Hypothalamus (tissue), 51 donors: ENCODE measurements around the gene RNU1-3.
"Not testable (repeated sequence)": the region's sequence is repeated elsewhere in the genome, so short reads cannot be mapped to it uniquely, and the experiment has no call there.

Source experiments
- DNase-seq, 51 donors: peaks; one replicate each; lab custom pipeline; 2025; lab: John Stamatoyannopoulos, UW

The RNU1-3 gene

DNA sequence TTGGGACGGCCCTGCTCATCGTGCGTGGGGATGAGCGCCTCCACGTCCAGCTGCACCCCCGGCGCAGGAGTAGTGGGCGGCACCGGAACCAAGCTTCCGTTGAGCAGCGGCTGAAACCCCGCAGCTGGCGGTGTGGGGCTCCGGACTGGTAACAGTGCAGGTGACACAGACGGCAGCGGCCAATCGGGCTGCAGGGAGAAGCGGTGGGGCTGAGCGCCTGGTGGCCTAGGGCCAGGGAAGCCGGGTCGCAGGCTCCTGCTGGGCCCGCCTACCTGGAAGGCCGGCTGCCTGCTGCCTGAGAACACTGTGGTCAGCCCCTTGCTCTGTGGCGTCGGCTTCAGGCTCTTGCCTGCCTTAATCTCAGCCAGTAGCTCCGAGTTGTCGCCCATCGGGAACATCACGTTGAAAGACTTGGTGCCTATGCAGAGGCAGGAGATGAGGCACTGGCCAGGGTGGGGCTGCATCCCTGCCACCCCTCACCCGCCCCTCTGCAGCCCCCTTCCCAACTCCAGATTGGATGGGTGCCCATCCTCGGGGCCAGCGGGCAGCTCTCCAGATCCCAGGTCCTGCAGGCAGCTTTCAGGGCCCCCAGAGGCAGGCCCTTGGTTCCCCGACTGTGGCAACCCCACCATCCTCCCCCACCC is 29.9 kb upstream of the RNU1-3 start:
- not testable (repeated sequence) for DNase-seq

DNA sequence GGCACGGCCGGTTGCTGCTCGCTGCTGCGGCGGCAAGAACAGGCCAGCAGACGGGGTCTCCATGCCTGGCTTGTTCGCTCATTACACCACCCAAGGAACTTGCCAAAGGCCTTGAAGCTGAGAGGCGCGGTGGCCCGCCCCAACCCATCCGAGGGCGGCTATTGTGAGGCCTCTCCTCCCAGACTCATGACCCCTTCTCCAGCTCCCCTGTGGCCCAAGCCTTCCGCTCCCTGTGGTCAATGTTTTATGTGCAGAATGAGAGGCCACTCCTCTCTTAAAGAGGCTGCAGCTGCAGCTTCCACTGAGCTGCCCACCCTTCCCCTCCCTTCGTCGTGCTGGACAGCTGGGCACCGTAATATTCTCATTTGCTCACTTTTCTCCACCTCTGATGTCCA is 27.6 kb upstream of the RNU1-3 start:
- DNase-seq, result not testable (repeated sequence)

GRCh38 chr1:16693449-16694307 is 26.9 kb upstream of the RNU1-3 start:
- not testable (repeated sequence) for DNase-seq

DNA sequence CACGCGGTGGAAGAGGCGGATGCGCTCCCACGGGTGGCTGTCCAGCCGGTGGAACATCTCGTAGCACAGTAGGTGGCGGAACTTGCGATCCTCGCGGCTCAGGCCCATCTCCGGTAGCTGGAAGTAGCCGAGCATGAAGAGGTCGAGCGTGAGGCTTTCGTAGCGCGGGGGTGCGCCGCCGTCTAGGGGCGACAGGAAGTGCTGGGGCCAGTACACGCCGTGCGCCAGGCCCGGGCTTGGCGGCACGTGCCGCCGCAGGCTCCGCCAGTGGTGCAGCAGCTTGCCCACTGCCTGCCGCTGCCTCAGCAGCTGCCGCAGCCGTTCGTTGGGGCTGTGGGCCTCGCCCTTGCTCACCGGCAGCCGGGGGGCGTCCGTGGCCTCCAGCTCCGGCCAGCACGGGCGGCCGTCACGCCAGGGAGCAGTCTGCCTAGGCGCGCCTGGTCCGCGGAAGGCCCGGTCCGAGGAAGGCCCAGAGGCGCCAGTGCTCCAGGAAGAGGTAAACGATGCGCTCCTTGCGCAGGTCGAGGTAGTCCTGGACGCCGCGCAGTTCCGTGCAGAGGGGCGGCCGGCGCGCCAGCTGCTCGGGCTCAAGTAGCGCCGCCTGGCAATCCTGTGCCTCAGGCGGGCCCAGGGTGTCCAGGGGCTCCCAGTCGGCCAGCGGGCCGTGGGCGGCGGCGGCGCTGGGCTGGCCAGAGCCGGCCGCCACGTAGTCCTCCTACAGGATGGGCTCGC is 26.1 kb upstream of the RNU1-3 start:
- DNase-seq, result not testable (repeated sequence)

DNA sequence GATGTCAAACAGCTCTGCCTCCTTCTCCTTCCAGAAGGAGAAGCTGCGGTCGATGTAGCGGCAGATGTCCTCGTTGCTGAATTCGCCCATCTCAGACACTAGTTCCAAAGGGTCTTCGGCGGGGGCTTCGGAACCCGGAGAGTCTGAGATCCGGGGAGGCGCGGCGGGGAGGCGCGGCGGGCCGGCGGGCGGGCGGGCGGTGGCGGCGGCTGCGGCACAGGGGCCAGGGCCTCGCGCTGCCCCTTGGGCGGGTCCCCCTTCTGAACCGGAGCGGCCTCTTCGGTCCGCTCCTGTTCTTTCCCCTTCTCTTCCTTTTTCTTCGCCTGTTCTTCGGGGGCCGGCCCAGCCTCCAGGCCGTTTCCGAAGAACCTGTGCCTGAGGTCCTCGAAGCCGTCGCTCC is 25.5 kb upstream of the RNU1-3 start:
- not testable (repeated sequence) for DNase-seq

GRCh38 chr1:16690971-16691682 is 24.4 kb upstream of the RNU1-3 start:
- not testable (repeated sequence) for DNase-seq

- not testable (repeated sequence) for DNase-seq
These were observed 20.5 kb upstream of the RNU1-3 start for GRCh38 chr1:16687132-16687800.

DNA sequence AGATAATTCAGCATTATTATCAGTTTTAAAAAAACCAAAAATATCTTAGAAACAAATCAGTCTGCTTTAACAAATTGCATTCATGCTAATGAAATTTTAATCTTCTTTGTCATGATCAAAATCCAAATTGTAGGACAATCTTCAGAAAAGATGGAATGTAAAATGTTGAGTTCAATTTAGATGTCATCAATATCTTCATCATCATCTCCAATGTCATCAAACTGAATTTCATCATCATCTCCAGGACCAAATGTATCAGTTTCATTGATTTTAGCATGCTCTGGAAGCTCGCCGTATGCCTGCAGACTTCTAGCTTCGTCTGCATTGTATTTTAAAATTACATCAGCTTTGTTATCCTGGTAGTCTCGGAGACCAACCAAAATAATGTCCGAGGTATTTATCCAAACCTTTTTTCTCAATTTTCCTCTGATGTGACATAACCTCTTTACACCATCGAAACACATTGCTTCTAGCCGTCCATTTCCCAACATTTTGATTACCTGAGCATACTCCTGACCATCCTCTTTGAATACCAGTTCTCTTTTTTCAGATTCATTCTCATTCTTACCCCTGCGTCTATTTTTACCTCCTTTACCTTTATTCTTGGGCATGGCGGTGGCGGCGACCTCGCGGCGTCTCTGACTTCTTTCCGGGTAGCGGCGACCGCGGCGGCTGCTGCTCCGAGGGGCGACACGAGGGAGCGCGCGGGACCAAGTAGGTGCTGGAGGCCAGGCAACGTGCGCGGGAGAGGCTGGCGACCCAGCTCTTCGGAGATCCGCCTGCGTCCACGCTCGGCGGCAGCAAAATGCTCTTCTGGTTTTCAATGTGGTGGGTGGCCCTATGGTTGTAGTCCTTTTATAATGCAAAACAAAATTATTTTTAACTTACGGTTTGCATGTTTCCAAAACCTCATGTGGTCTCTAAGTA is 19.0 kb upstream of the RNU1-3 start:
- DNase-seq, result not testable (repeated sequence)

DNA sequence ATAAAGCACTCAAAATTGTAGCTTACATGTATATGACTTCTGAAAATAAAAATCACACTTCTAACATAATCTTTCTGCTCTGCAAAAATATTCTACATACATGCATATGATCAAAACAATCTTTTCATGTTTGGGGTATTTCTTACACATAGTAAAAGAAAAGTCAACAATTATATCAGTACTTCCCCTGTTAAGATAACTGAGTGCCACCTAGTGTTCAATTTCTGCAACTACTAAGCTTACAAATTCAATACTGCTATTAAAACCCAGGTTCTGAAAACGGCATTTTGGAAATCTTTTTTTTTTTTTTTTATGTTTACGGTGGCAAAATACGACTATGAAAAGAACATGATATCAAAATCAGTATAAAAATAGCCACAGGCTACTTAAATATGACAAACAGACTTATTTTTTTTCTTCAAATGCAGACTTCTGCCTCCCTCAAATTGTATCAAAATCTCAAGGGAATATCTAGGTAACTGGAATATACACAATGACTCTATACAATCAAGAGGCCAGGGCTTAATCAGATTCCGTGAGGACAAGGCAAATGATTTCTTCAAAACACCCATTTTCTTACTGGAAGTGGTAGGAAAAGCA is 18.1 kb upstream of the RNU1-3 start:
- DNase-seq, result not testable (repeated sequence)

DNA sequence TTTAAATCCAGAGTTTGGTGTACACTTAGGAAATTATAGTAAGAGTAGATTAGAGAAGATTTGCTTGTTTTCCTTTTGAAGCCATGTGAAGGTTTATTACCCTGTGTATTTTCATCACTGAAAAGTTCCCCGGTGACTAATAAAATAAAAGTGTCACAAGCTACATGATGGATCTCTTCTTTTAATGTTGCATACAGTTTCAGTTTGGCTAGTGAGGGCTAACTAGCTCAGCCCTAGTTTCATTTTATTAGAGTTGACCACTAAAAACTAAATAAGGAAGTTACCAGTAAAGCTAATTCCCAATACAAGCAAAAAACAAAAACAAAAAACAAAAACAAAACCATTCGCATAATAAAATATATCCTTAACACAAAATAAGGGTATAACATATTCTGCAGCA is 17.4 kb upstream of the RNU1-3 start:
- not testable (repeated sequence) for DNase-seq

- DNase-seq, result not testable (repeated sequence)
These were observed 16.1 kb upstream of the RNU1-3 start for GRCh38 chr1:16682803-16683202.

DNA sequence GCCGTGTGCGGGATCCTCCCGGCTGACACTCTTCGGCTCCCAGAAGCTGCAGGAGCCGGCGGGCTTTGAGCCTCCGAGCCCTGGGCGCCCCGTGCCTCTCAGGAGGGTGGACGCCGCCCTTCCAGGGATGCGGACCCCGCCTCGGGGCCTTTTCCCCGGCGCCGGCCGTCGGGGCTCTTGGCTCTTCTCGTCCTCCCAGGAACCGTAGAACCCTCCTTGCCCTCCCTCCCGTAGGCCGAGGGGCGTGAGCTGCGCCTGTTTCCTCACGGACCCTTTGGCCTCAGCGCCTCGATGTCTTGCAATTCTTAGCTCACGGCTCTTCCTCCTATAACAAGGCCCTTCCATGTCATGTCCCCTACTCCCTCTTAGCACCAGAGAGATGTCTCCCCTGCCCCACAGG is 13.6 kb upstream of the RNU1-3 start:
- not testable (repeated sequence) for DNase-seq

DNA sequence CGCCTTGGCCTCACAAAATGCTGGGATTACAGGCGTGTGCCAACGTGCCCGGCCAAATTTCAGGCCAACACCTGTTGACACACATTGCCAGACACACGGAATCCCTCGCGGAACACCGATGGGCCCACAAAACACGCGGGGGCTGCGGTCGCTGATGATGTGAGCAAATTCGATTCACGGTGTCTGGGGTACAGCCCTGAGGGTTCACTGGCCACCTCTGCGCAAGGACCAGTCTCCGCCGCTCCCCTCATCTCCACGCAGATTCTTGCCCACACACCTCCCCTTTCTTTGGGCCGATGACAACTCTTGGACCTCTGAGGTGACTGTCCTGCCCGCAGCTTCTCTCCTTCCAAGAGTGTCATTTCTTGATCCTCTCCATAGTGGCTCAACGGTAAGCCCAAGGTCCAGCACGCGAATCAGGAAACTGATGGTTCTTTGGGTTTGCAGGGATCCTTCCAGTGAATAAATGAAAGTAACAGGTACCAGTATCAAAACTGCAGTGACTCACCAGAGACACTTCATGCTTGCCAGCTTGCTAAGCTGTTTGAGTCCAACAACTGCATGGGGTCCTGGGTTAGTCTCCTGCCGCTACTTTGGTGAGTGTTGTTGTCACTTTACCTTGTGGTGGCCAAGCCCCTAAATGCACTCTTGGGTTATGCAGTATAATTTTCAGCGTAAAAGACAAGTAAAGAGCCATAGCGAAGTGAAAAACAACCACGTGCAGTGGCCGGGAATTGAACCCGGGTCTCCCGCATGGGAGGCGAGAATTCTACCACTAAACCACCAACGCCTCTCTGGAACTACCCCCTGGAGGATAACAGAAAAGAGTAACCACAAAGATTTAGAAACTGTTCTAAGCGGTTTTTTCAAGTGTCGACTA is 11.0 kb upstream of the RNU1-3 start:
- DNase-seq, result peak in 8 of 51 donors; percentile 2 to 41 (median 12)

DNA sequence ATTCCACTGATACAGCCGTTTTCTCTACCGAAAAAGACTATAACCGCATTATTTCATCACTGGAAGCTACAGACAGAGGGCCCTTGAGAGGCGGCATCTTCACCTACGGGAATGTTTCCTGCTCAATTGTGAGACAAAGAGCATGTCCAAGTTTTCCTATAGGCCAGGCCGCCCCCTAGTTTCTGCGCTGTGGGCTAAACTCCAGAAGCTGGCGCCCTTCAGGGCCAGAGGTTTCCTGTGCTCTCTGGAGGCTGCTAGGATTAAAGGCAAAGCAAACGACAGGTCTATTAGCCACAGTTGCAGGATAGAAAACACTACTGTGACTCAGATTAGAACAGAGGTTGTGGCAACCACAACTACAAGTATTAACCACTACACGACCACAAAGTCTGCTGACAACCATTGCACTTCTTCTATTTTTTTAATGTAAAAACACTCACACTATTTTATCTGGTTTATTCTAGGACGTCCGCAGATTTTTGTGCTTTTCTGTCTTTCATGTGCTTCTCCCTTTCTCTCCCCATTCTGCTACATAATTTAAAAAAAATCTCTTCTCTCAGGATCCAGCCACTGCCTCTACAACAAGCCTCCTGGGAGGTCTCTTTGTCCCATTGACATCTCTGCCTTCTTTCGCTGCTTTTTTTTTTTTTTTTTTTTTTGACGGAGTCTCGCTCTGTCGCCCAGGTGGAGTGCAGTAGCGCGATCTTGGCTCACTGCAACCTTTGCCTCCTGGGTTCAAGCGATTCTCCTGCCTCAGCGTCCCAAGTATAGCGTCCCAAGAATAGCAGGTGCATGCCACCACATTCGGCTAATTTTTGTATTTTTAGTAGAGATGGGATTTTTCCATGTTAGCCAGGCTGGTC is 10.1 kb upstream of the RNU1-3 start:
- DNase-seq, result not testable (repeated sequence)

- not testable (repeated sequence) for DNase-seq
These were observed 8.4 kb upstream of the RNU1-3 start for GRCh38 chr1:16675118-16675510.

DNA sequence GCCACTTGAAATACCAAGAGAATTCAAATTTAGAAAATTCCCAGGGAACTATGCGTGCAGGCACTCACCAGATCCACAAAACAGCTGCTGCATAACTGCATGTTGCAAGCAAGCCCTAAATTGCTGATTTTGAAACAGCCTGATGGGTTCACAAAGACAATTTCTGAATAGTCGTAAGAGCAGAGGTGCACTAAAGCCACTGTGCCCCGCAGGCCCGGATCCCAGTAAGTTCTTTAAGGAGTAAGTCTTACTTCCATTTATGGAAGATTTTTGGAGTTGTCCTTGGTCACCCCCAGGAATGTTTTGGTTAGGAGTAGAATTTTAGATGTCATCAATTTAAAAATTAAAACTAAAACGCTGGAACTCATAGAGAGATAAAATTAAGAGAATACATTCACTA is 7.2 kb upstream of the RNU1-3 start:
- not testable (repeated sequence) for DNase-seq
